ENCODE measurements around the gene SUPT3H. TPM values are rescaled to one million over a fixed set of nuclear protein-coding genes. Genes with fewer than 3 reads are reported as not detected.
"Not testable (repeated sequence)": the region's sequence is repeated elsewhere in the genome, so short reads cannot be mapped to it uniquely, and the experiment has no call there.

SUPT3H gene
- total RNA-seq, 1 donor from 2014 or later = 12.4 TPM

GRCh38 chr6:45075246-45075645 lies 302.5 kb downstream of the SUPT3H start:
- Mint-ChIP-seq H3K36me3 (ENCODE audit: low read depth) (peaks cover 21% of the 10 kb centered on the region), H3K9me3 (peaks cover 24% of the 10 kb centered on the region), H3K27me3 (no peaks in the 10 kb centered on the region), H3K4me1 (peaks cover 18% of the 10 kb centered on the region), H3K4me3 (no peak overlapping the region), H3K27ac (peak overlapping the region; percentile 29)
- intact Hi-C loops (cut with micrococcal nuclease) = no loop called here
- no peak for DNase-seq

- DNase-seq = no peak
- Mint-ChIP-seq H3K36me3 (ENCODE audit: low read depth) (peaks cover 19% of the 10 kb centered on the region), H3K4me3 (no peak overlapping the region), H3K4me1 (peaks cover 18% of the 10 kb centered on the region), H3K27me3 (no peaks in the 10 kb centered on the region), H3K27ac (no peak overlapping the region), H3K9me3 (peaks cover 18% of the 10 kb centered on the region)
- intact Hi-C loops (cut with micrococcal nuclease) = no loop called here
These were observed 303.3 kb downstream of the SUPT3H start for GRCh38 chr6:45074439-45074838.

- intact Hi-C loops (cut with micrococcal nuclease) = no loop called here
- H3K4me3 Mint-ChIP-seq = no peak overlapping the region
- peaks cover 14% of the 10 kb centered on the region for H3K36me3 Mint-ChIP-seq (ENCODE audit: low read depth)
- peaks cover 12% of the 10 kb centered on the region for H3K9me3 Mint-ChIP-seq
- peaks cover 18% of the 10 kb centered on the region for H3K4me1 Mint-ChIP-seq
- no peak for DNase-seq
- no peaks in the 10 kb centered on the region for H3K27me3 Mint-ChIP-seq
- peak overlapping the region; percentile 0 for H3K27ac Mint-ChIP-seq
These were observed 304.0 kb downstream of the SUPT3H start for GRCh38 chr6:45073771-45074170.

- intact Hi-C loops (cut with micrococcal nuclease) = no loop called here
- peaks cover 5% of the 10 kb centered on the region for H3K9me3 Mint-ChIP-seq
- no peaks in the 10 kb centered on the region for H3K27me3 Mint-ChIP-seq
- H3K4me3 Mint-ChIP-seq = no peak overlapping the region
- peaks cover 5% of the 10 kb centered on the region for H3K36me3 Mint-ChIP-seq (ENCODE audit: low read depth)
- H3K4me1 Mint-ChIP-seq = peaks cover 18% of the 10 kb centered on the region
- no peak for DNase-seq
- H3K27ac Mint-ChIP-seq = no peak overlapping the region
These were observed 305.1 kb downstream of the SUPT3H start for GRCh38 chr6:45072673-45073072.

GRCh38 chr6:45072016-45072415 lies 305.7 kb downstream of the SUPT3H start:
- peaks cover 18% of the 10 kb centered on the region for H3K4me1 Mint-ChIP-seq
- H3K36me3 Mint-ChIP-seq (ENCODE audit: low read depth) = peaks cover 3% of the 10 kb centered on the region
- H3K9me3 Mint-ChIP-seq = peaks cover 4% of the 10 kb centered on the region
- H3K4me3 Mint-ChIP-seq = no peak overlapping the region
- intact Hi-C loops (cut with micrococcal nuclease) = no loop called here
- H3K27me3 Mint-ChIP-seq = no peaks in the 10 kb centered on the region
- DNase-seq = no peak
- no peak overlapping the region for H3K27ac Mint-ChIP-seq

- Mint-ChIP-seq H3K27ac (no peak overlapping the region), H3K4me3 (no peak overlapping the region), H3K36me3 (ENCODE audit: low read depth) (no peaks in the 10 kb centered on the region), H3K9me3 (no peaks in the 10 kb centered on the region), H3K27me3 (no peaks in the 10 kb centered on the region), H3K4me1 (peaks cover 12% of the 10 kb centered on the region)
- intact Hi-C loops (cut with micrococcal nuclease) = no loop called here
- no peak for DNase-seq
These were observed 308.6 kb downstream of the SUPT3H start for GRCh38 chr6:45069091-45069490.

- H3K4me1 Mint-ChIP-seq, H3K4me3 Mint-ChIP-seq, H3K27ac Mint-ChIP-seq: not testable (repeated sequence)
These were observed 310.3 kb downstream of the SUPT3H start for GRCh38 chr6:45067446-45067845.

GRCh38 chr6:45062659-45063058 lies 315.1 kb downstream of the SUPT3H start:
- H3K27me3 Mint-ChIP-seq; DNase-seq; H3K9me3 Mint-ChIP-seq; H3K4me1 Mint-ChIP-seq; H3K4me3 Mint-ChIP-seq; H3K27ac Mint-ChIP-seq; H3K36me3 Mint-ChIP-seq (ENCODE audit: low read depth); intact Hi-C loops (cut with micrococcal nuclease): not testable (repeated sequence)

More at GRCh38 chr6:45067446-45067845, 310.3 kb downstream of the SUPT3H start:
- H3K27me3 Mint-ChIP-seq; H3K9me3 Mint-ChIP-seq; DNase-seq; H3K36me3 Mint-ChIP-seq (ENCODE audit: low read depth); intact Hi-C loops (cut with micrococcal nuclease): not testable (repeated sequence)

- peaks cover 15% of the 10 kb centered on the region for H3K9me3 Mint-ChIP-seq
- intact Hi-C loops (cut with micrococcal nuclease) = no loop called here
These were observed 320.0 kb downstream of the SUPT3H start for GRCh38 chr6:45057711-45058110.

GRCh38 chr6:45054610-45055009 lies 323.1 kb downstream of the SUPT3H start:
- Mint-ChIP-seq H3K4me3 (no peak overlapping the region), H3K27ac (no peak overlapping the region), H3K9me3 (peaks cover 15% of the 10 kb centered on the region), H3K4me1 (peaks cover 12% of the 10 kb centered on the region), H3K27me3 (no peaks in the 10 kb centered on the region), H3K36me3 (ENCODE audit: low read depth) (peaks cover 2% of the 10 kb centered on the region)
- peak; percentile 65 for DNase-seq
- intact Hi-C loops (cut with micrococcal nuclease) = no loop called here

More at GRCh38 chr6:45057711-45058110, 320.0 kb downstream of the SUPT3H start:
- Mint-ChIP-seq H3K4me1 (peaks cover 8% of the 10 kb centered on the region), H3K36me3 (ENCODE audit: low read depth) (peaks cover 5% of the 10 kb centered on the region), H3K27me3 (no peaks in the 10 kb centered on the region), H3K4me3 (no peak overlapping the region), H3K27ac (no peak overlapping the region)
- no peak for DNase-seq

GRCh38 chr6:45052325-45052724 lies 325.4 kb downstream of the SUPT3H start:
- Mint-ChIP-seq H3K36me3 (ENCODE audit: low read depth) (peaks cover 7% of the 10 kb centered on the region), H3K9me3 (peaks cover 13% of the 10 kb centered on the region), H3K27me3 (no peaks in the 10 kb centered on the region), H3K27ac (no peak overlapping the region), H3K4me3 (no peak overlapping the region), H3K4me1 (peaks cover 23% of the 10 kb centered on the region)
- intact Hi-C loops (cut with micrococcal nuclease) = no loop called here
- no peak for DNase-seq

- Mint-ChIP-seq H3K4me3 (peak overlapping the region; percentile 36), H3K27me3 (no peaks in the 10 kb centered on the region), H3K9me3 (peaks cover 4% of the 10 kb centered on the region), H3K27ac (peak overlapping the region; percentile 66), H3K36me3 (ENCODE audit: low read depth) (peaks cover 6% of the 10 kb centered on the region), H3K4me1 (peaks cover 27% of the 10 kb centered on the region)
- intact Hi-C loops (cut with micrococcal nuclease) = no loop called here
- no peak for DNase-seq
These were observed 328.4 kb downstream of the SUPT3H start for GRCh38 chr6:45049188-45049843.

GRCh38 chr6:45047573-45047972 lies 330.2 kb downstream of the SUPT3H start:
- H3K4me3 Mint-ChIP-seq = no peak overlapping the region
- no peak overlapping the region for H3K27ac Mint-ChIP-seq
- H3K36me3 Mint-ChIP-seq (ENCODE audit: low read depth) = peaks cover 6% of the 10 kb centered on the region
- intact Hi-C loops (cut with micrococcal nuclease) = no loop called here
- H3K27me3 Mint-ChIP-seq = no peaks in the 10 kb centered on the region
- DNase-seq = no peak
- peaks cover 24% of the 10 kb centered on the region for H3K4me1 Mint-ChIP-seq
- H3K9me3 Mint-ChIP-seq = peaks cover 4% of the 10 kb centered on the region

- Mint-ChIP-seq H3K27me3 (no peaks in the 10 kb centered on the region), H3K36me3 (ENCODE audit: low read depth) (peaks cover 6% of the 10 kb centered on the region), H3K4me3 (no peak overlapping the region), H3K27ac (peak overlapping the region; percentile 27), H3K9me3 (peaks cover 4% of the 10 kb centered on the region), H3K4me1 (peaks cover 23% of the 10 kb centered on the region)
- intact Hi-C loops (cut with micrococcal nuclease) = no loop called here
- DNase-seq = no peak
These were observed 332.5 kb downstream of the SUPT3H start for GRCh38 chr6:45045253-45045601.

Data from activated CD4-positive, alpha-beta T cell treated with anti-CD3 and anti-CD28 coated beads, Interleukin-2, amount 10 ng/mL, durations not matched to agents 24 days and 14 days (primary cell).